GM19452 (cell line): ENCODE measurements around the gene ZNF91.
"Not testable (repeated sequence)": the region's sequence is repeated elsewhere in the genome, so short reads cannot be mapped to it uniquely, and the experiment has no call there.

ENCODE experiments used
- ATAC-seq: cut with Tn5 transposase; IDR thresholded peaks from one replicate; pipeline ENCODE4 v1.9.1; 2021; ENCODE audit not compliant: unreplicated experiment

The ZNF91 gene

GRCh38 chr19:23321403-23321802 lies 73.9 kb downstream of the ZNF91 start:
- not testable (repeated sequence) for ATAC-seq

GRCh38 chr19:23319571-23319970 lies 75.7 kb downstream of the ZNF91 start:
- not testable (repeated sequence) for ATAC-seq

GRCh38 chr19:23318941-23319340 lies 76.3 kb downstream of the ZNF91 start:
- ATAC-seq = not testable (repeated sequence)

GRCh38 chr19:23318143-23318542 lies 77.1 kb downstream of the ZNF91 start:
- no peak for ATAC-seq

- no peak for ATAC-seq
Observed at GRCh38 chr19:23315286-23315685, 80.0 kb downstream of the ZNF91 start.

GRCh38 chr19:23314505-23315251 lies 80.6 kb downstream of the ZNF91 start:
- no peak for ATAC-seq

- no peak for ATAC-seq
Observed at GRCh38 chr19:23313196-23313595, 82.1 kb downstream of the ZNF91 start.

GRCh38 chr19:23312515-23312914 lies 82.8 kb downstream of the ZNF91 start:
- no peak for ATAC-seq

- ATAC-seq = no peak
Observed at GRCh38 chr19:23311551-23311950, 83.7 kb downstream of the ZNF91 start.

- no peak for ATAC-seq
Observed at GRCh38 chr19:23310729-23311211, 84.5 kb downstream of the ZNF91 start.

- no peak for ATAC-seq
Observed at GRCh38 chr19:23309926-23310325, 85.3 kb downstream of the ZNF91 start.

GRCh38 chr19:23305555-23305954 lies 89.7 kb downstream of the ZNF91 start:
- ATAC-seq = no peak

GRCh38 chr19:23304238-23304637 lies 91.0 kb downstream of the ZNF91 start:
- no peak for ATAC-seq

- ATAC-seq = no peak
Observed at GRCh38 chr19:23294141-23294540, 101.1 kb downstream of the ZNF91 start.

- not testable (repeated sequence) for ATAC-seq
Observed at GRCh38 chr19:23289966-23290365, 105.3 kb downstream of the ZNF91 start.
